ENCODE results near the gene NDUFA3.

NDUFA3 gene

DNA sequence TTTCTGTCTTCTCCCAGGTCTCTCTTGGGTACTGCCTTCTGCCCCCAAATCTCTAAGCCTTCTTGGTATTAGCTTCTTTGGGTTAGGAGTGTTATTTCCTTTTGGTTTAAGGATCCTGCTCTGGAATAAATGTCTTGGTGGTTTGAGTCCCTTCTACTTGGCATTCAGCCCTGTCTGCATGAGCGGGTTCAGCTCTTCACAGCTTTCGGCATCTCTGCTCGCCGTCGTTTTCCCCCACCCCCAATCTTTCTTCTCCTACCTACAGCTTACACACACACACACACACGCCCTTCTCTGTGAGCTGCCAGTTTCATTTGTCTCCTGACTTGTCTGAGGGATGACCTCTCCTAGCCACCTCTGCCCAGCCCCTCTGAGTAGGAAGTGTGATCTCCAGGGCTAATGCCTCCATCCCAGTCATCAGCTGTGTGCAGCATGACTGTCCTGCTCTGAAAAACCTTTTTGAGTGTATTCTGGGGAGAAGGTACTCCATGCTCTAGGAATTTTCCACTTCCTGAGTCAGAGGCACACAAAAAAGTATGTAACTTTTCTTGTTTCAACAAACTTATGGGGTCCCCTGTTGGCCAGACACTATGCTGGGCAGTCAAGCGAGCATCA lies 39.6 kb downstream of the NDUFA3 start:
- Mint-ChIP-seq H3K4me1 (ENCODE audit: low read depth) (peaks cover 24% of the 10 kb centered on the region), H3K9me3 (no peaks in the 10 kb centered on the region), H3K36me3 (ENCODE audit: low read depth) (peaks cover 40% of the 10 kb centered on the region), H3K27ac (peak overlapping the region; percentile 13), H3K4me3 (no peak overlapping the region), H3K27me3 (no peaks in the 10 kb centered on the region)

DNA sequence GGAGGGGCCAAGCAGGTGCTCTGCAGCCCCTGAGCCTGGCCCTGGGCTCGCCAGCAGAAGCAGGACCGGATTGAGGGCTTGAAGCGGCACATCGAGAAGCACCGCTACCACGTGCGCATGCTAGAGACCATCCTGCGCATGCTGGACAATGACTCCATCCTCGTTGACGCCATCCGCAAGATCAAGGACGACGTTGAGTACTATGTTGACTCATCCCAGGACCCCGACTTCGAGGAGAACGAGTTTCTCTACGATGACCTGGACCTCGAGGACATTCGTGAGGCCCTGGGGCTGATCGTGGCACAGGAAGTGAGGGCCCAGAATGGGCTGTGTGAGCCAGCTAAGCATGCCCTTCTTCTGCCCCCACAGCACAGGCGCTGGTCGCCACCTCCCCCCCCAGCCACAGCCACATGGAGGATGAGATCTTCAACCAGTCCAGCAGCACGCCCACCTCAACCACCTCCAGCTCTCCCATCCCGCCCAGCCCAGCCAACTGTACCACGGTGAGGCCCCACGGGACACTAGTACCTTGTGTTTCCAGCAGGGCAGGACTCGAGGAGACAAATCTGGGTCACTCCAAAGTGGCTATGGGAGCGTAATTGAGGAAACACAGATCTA lies 43.0 kb downstream of the NDUFA3 start:
- H3K9me3 Mint-ChIP-seq = no peaks in the 10 kb centered on the region
- peaks cover 3% of the 10 kb centered on the region for H3K4me1 Mint-ChIP-seq (ENCODE audit: low read depth)
- H3K4me3 Mint-ChIP-seq = no peak overlapping the region
- H3K36me3 Mint-ChIP-seq (ENCODE audit: low read depth) = peaks cover 60% of the 10 kb centered on the region
- H3K27me3 Mint-ChIP-seq = no peaks in the 10 kb centered on the region
- H3K27ac Mint-ChIP-seq = no peak overlapping the region

DNA sequence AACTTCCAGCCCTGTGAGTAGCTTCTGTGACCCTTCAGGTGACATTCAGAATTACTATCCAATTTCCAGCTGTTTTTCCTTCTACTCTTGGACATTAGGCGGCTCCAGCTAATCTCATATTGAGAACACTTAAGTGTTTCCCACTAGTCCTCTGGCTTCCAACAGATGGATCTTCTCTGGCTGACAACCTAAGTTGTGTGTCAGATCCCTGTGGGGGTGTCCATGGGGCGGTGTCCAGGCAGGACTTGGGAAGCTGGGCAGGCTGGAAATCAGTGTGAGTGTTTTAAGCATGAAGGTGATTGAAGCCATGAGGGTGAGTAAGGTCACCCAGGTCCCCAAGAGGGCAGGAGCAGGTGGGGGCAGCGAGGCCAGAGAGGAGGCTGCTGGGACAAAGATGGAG lies 45.0 kb downstream of the NDUFA3 start:
- H3K27me3 Mint-ChIP-seq = no peaks in the 10 kb centered on the region
- H3K4me3 Mint-ChIP-seq = no peak overlapping the region
- peaks cover 66% of the 10 kb centered on the region for H3K36me3 Mint-ChIP-seq (ENCODE audit: low read depth)
- H3K9me3 Mint-ChIP-seq = no peaks in the 10 kb centered on the region
- H3K27ac Mint-ChIP-seq = no peak overlapping the region
- H3K4me1 Mint-ChIP-seq (ENCODE audit: low read depth) = no peaks in the 10 kb centered on the region

DNA sequence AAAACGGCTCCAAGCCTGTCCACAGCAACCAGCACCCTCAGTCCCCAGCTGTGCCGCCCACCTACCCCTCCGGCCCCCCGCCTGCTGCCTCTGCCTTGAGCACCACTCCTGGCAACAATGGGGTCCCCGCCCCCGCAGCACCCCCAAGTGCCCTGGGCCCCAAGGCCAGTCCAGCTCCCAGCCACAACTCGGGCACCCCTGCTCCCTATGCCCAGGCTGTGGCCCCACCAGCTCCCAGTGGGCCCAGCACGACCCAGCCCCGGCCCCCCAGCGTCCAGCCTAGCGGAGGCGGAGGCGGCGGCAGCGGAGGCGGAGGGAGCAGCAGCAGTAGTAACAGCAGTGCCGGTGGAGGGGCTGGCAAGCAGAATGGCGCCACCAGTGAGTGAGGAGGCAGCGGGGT lies 45.5 kb downstream of the NDUFA3 start:
- Mint-ChIP-seq H3K4me3 (no peak overlapping the region), H3K27ac (no peak overlapping the region), H3K27me3 (no peaks in the 10 kb centered on the region), H3K9me3 (no peaks in the 10 kb centered on the region), H3K4me1 (ENCODE audit: low read depth) (peaks cover under 1% of the 10 kb centered on the region), H3K36me3 (ENCODE audit: low read depth) (peaks cover 62% of the 10 kb centered on the region)

DNA sequence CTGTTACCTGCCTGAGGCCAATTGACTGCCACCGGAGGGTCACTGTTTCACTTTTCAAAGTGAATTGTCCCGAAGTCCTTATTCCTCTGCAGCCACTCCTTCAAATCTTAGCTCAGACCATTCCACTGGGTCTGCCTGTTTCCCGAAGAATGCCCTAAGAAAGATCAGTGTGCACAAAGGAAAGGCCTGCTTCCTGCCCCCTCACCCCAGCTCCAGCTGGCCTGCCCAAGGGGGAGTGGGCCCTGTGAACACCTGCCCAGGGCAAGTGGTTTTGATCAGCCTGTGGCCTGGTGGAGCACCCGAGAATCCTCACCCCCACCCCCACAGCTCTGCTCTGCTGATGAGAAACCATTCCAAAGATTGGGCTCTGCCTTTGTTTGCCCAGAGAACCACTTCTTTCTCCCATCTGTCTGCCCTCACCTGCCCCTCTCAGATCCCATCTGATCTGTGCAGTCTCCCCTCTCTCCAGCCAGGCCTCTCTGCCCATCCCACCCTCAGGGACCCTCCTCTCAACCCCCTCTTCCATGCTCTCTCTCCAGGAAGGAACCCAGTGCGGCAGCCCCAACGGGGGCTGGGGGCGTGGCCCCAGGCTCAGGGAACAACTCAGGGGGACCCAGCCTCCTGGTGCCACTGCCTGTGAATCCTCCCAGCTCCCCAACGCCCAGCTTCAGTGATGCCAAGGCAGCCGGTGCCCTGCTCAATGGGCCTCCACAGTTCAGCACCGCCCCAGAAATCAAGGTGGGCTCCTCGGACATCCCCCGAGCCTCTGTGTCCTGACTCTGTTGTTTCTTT lies 46.6 kb downstream of the NDUFA3 start:
- Mint-ChIP-seq H3K4me1 (ENCODE audit: low read depth) (peaks cover 10% of the 10 kb centered on the region), H3K27ac (no peak overlapping the region), H3K36me3 (ENCODE audit: low read depth) (peaks cover 61% of the 10 kb centered on the region), H3K27me3 (no peaks in the 10 kb centered on the region), H3K9me3 (no peaks in the 10 kb centered on the region), H3K4me3 (no peak overlapping the region)

DNA sequence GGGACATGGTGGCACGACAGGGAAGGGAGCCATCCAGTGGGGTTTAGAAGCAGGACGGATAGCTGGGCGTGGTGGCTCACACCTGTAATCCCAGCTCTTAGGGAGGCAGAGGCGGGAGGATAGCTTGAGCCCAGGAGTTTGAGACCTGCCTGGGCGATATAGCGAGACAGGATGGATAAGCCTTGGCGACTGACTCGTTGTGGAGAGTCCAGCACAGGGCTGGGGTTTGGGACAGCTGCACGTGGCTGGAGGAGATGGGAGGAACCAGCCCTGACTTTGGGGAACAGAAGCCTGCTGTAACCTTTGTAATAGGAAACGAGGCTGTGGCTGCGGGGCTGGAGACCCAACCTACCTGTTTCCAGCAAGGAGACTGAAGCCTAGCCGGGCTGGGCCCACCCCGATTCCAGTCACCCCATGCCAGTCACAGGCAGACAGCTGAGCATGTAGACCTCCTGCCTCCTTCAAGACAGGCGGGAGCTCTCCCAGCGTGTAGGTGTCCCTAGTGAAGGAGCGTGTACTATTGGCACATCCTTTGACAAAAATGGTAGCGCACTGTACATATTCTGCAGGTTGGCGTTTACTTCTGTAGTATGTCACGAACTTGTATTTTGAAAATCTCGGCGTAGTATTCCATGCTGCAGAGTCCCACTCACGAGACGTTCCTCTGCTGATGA lies 48.8 kb downstream of the NDUFA3 start:
- Mint-ChIP-seq H3K4me1 (ENCODE audit: low read depth) (peaks cover 19% of the 10 kb centered on the region), H3K36me3 (ENCODE audit: low read depth) (peaks cover 68% of the 10 kb centered on the region), H3K9me3 (no peaks in the 10 kb centered on the region), H3K27ac (no peak overlapping the region), H3K4me3 (no peak overlapping the region), H3K27me3 (no peaks in the 10 kb centered on the region)

DNA sequence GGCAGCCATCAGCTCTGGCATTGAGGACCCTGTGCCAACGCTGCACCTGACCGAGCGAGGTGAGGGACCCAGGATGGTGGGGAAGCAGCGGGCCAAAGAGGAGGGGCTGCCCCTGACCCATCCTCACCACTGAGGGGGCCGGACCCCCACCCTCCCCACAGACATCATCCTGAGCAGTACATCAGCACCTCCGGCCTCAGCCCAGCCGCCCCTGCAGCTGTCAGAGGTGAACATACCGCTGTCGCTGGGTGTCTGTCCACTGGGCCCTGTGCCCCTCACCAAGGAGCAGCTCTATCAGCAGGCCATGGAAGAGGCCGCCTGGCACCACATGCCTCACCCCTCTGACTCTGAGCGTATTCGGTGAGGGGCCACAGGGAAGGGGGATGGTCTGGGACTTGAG lies 49.6 kb downstream of the NDUFA3 start:
- H3K27ac Mint-ChIP-seq = no peak overlapping the region
- H3K9me3 Mint-ChIP-seq = no peaks in the 10 kb centered on the region
- H3K36me3 Mint-ChIP-seq (ENCODE audit: low read depth) = peaks cover 66% of the 10 kb centered on the region
- no peaks in the 10 kb centered on the region for H3K27me3 Mint-ChIP-seq
- H3K4me1 Mint-ChIP-seq (ENCODE audit: low read depth) = peaks cover 24% of the 10 kb centered on the region
- H3K4me3 Mint-ChIP-seq = no peak overlapping the region

DNA sequence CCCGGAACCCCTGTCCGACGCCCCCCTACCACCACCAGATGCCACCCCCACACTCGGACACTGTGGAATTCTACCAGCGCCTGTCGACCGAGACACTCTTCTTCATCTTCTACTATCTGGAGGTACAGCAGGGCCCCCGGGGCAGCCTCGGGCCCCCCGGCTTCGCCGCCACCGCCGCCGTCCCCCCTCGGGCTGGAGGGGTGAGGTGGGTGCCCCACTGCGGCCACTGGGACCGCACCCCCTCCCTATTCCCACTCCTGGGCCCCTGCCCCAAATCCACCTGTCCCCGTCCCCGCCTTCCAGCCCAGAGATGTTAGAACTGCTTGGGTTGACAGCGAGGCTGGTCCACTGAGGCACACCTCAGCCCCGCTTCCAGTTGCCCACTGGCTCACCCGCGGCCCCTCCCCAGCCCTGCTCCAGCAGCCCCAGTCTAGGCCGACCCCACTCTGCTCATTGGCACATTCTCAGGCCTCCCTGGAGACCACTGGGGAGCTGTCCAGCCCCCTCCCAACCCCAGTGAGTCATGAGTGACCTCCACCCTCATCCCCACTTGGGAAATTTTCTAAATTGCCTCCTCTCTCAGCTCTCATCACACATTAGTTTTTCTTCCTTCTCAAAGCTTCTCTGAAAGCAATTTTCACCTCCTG lies 50.3 kb downstream of the NDUFA3 start:
- H3K4me1 Mint-ChIP-seq (ENCODE audit: low read depth) = peaks cover 29% of the 10 kb centered on the region
- no peak overlapping the region for H3K27ac Mint-ChIP-seq
- H3K27me3 Mint-ChIP-seq = no peaks in the 10 kb centered on the region
- no peaks in the 10 kb centered on the region for H3K9me3 Mint-ChIP-seq
- H3K36me3 Mint-ChIP-seq (ENCODE audit: low read depth) = peaks cover 61% of the 10 kb centered on the region
- no peak overlapping the region for H3K4me3 Mint-ChIP-seq

DNA sequence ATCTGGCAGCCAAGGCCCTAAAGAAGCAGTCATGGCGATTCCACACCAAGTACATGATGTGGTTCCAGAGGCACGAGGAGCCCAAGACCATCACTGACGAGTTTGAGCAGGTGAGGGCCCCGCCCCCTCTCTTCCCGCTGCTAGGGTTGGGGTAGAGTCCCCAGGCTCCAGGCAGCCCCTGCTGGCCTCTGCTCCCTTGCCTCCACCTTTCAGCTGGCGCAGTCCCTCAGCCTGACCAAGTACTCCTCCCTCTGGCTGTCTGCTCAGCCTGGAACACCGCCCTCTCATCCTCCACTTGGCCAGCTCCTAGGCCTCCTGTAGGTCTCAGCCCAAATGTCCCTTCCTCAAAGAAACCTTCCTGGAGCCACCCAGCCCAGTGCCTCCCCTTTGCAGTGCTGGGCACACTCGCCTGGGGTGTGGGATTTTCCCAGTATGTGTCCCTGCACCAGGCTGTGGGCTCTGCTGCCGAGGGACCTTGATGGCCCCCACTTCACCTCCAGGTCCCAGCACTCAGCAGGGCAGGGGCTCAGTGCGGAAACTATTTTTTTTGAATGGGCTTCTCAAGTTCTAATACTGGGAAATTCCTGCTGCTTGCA lies 51.2 kb downstream of the NDUFA3 start:
- Mint-ChIP-seq H3K27ac (peak overlapping the region; percentile 52), H3K4me3 (no peak overlapping the region), H3K27me3 (no peaks in the 10 kb centered on the region), H3K9me3 (no peaks in the 10 kb centered on the region), H3K36me3 (ENCODE audit: low read depth) (peaks cover 58% of the 10 kb centered on the region), H3K4me1 (ENCODE audit: low read depth) (peaks cover 37% of the 10 kb centered on the region)

DNA sequence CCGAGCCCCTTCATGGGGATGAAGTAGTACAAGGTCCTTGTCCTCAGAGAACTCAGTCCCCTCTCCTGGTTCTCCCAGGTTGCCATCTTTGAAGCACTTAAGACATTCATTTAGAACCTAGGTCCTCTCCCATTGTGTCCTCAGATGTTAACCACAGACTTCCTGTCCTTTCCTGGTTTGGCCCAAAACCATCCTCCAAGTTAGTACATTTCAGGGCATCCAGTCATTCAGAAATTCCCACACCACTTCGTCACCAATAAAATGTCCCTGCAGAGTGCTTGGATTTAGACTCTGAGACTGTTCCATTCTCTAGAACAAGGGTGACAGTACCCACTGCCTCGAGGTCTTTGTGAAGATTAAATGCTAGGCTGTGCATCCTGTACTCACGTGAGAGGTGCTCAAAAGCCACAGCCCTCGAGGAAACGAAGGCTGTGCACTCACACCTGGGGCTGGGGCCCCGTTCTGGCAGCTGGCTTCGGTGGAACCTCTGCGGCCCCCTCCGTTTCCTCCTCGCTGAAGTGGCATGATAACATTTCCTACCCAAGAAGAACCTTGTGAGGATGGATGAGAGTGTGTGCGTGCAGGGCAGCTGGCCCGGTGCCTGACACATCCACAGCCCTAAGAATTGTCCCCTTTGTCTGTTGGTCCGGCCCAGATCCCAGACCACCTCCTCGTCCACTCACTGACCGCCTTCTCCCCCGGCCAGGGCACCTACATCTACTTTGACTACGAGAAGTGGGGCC lies 52.1 kb downstream of the NDUFA3 start:
- peaks cover 52% of the 10 kb centered on the region for H3K36me3 Mint-ChIP-seq (ENCODE audit: low read depth)
- H3K4me1 Mint-ChIP-seq (ENCODE audit: low read depth) = peaks cover 45% of the 10 kb centered on the region
- no peak overlapping the region for H3K4me3 Mint-ChIP-seq
- no peaks in the 10 kb centered on the region for H3K9me3 Mint-ChIP-seq
- H3K27ac Mint-ChIP-seq = peak overlapping the region; percentile 72
- no peaks in the 10 kb centered on the region for H3K27me3 Mint-ChIP-seq

DNA sequence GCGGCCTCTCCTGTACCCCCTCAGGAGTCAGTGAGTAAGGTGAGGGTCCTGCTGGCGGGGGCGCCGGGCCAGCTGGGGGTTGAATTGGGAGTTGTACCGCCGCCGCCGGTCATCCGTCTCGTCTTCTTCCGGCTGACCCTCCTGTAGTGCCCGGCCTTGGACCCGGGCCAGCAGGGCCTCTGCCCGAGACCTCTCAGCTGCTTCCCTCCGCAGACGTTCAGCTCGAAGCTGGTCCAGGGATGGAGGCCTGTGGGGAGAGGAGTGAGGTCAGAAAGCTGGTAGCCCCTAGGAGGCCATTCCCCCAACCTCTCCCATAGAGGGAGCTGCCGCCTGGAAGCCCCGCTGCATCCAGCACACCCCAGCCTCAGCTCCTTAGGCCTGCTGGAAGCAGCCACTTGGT lies 53.0 kb downstream of the NDUFA3 start:
- H3K4me3 Mint-ChIP-seq = no peak overlapping the region
- H3K9me3 Mint-ChIP-seq = no peaks in the 10 kb centered on the region
- peaks cover 55% of the 10 kb centered on the region for H3K4me1 Mint-ChIP-seq (ENCODE audit: low read depth)
- H3K36me3 Mint-ChIP-seq (ENCODE audit: low read depth) = peaks cover 48% of the 10 kb centered on the region
- no peak overlapping the region for H3K27ac Mint-ChIP-seq
- H3K27me3 Mint-ChIP-seq = no peaks in the 10 kb centered on the region

DNA sequence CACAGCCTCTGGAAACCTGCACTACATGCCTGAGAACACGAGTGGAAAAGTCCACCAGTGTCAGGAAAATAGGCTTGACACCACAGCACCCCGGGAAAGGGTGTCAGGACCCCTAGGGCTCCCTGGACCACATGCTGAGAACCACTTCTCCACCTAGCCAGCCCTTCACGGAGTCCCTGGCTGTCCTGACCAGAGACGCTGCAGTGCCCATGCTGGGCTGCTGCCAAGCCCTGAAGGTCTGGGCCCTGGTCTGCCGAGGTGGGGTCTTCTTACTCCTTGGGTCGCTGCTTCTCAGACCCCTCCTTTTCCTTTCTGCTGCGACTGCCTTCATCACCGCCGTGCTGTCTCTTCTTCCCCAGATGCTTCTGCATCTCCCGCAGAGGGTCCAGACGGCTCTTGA lies 53.8 kb downstream of the NDUFA3 start:
- no peaks in the 10 kb centered on the region for H3K27me3 Mint-ChIP-seq
- H3K9me3 Mint-ChIP-seq = no peaks in the 10 kb centered on the region
- H3K4me1 Mint-ChIP-seq (ENCODE audit: low read depth) = peaks cover 61% of the 10 kb centered on the region
- no peak overlapping the region for H3K4me3 Mint-ChIP-seq
- H3K27ac Mint-ChIP-seq = no peak overlapping the region
- peaks cover 42% of the 10 kb centered on the region for H3K36me3 Mint-ChIP-seq (ENCODE audit: low read depth)

DNA sequence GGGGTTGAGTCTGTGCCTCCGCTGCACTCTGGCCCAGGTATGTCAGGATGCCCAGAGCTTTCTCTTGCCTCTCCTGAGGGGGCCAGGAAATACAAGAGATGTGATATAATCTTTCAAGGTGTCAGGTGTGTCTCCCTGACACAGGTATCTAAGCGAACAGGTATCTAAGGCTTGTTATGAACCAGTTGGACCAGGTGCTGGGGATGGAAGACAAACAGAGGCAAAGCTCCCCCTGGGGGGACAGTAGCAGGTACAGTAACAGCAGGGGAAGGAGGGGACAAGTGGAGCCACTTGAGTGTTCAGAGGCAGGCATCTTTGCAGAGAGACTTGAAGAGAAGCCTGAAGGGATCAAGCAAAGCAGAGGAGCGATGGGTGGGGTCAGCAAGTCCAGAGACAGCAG lies 54.3 kb downstream of the NDUFA3 start:
- Mint-ChIP-seq H3K27ac (peak overlapping the region; percentile 71), H3K4me1 (ENCODE audit: low read depth) (peaks cover 66% of the 10 kb centered on the region), H3K36me3 (ENCODE audit: low read depth) (peaks cover 38% of the 10 kb centered on the region)

More for the DNA sequence above, 54.3 kb downstream of the NDUFA3 start:
- H3K27me3 Mint-ChIP-seq = no peaks in the 10 kb centered on the region
- no peak overlapping the region for H3K4me3 Mint-ChIP-seq
- no peaks in the 10 kb centered on the region for H3K9me3 Mint-ChIP-seq
